AG09309 (cell line): Measurements from ENCODE around the gene MIXL1.
"Not testable (repeated sequence)": the region's sequence is repeated elsewhere in the genome, so short reads cannot be mapped to it uniquely, and the experiment has no call there.

ENCODE experiments used
- DNase-seq: peaks from one replicate; pipeline ENCODE4 v3.0.0-alpha.2; 2010; ENCODE audit warnings: low read depth
- H3K4me3 ChIP-seq: 2 replicates; pipeline ENCODE4 v1.5.1; 2011; ENCODE audit warnings: mild to moderate bottlenecking, low read depth, low read length, moderate library complexity; ENCODE audit not compliant: control insufficient read depth
- TF ChIP-seq, protein P1 (sequence below): IDR thresholded peaks from 2 replicates; pipeline ENCODE4 v1.5.1; 2011; ENCODE audit warnings: mild to moderate bottlenecking, low read depth, low read length, inconsistent platforms; ENCODE audit not compliant: insufficient read depth, control insufficient read depth; ENCODE audit errors: missing control alignments

The MIXL1 gene

DNA sequence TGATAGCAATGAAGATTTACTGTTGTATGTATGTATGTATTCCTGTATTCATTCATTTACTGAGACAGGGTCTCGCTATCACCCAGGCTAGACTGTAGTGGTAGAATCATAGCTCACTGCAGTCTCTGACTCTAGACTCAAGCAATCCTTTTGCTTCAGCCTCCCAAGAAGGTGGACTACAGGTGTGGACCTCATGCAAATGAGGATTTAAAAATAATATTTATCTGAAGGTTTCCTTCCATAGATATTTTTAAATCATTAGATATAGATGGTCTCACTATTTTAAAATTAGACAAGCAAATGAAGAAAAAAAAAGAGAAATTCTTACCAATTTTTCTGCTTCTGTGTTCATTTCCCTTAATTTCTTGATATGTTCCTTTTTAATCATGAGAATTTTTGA lies 27.0 kb downstream of the MIXL1 start:
- TF ChIP-seq, protein P1, sequence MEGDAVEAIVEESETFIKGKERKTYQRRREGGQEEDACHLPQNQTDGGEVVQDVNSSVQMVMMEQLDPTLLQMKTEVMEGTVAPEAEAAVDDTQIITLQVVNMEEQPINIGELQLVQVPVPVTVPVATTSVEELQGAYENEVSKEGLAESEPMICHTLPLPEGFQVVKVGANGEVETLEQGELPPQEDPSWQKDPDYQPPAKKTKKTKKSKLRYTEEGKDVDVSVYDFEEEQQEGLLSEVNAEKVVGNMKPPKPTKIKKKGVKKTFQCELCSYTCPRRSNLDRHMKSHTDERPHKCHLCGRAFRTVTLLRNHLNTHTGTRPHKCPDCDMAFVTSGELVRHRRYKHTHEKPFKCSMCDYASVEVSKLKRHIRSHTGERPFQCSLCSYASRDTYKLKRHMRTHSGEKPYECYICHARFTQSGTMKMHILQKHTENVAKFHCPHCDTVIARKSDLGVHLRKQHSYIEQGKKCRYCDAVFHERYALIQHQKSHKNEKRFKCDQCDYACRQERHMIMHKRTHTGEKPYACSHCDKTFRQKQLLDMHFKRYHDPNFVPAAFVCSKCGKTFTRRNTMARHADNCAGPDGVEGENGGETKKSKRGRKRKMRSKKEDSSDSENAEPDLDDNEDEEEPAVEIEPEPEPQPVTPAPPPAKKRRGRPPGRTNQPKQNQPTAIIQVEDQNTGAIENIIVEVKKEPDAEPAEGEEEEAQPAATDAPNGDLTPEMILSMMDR: no peak
- no peak overlapping the region for H3K4me3 ChIP-seq
- no peak for DNase-seq

DNA sequence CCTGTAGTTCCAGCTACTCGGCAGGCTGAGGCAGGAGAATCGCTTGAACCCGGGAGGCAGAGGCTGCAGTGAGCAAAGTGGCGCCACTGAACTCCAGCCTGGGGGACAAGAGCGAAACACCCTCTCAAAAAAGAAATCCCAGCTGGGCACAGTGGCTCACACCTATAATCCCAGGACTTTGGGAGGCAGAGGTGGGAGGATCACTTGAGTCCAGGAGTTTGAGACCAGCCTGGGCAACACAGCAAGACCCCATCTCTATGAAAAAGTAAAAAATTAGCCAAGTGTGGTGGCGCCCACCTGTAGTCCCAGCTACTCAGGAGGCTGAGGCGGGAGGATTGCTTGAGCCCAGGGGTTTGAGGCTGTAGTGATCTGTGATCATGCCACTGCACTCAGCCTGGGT lies 29.4 kb downstream of the MIXL1 start:
- not testable (repeated sequence) for DNase-seq, H3K4me3 ChIP-seq

DNA sequence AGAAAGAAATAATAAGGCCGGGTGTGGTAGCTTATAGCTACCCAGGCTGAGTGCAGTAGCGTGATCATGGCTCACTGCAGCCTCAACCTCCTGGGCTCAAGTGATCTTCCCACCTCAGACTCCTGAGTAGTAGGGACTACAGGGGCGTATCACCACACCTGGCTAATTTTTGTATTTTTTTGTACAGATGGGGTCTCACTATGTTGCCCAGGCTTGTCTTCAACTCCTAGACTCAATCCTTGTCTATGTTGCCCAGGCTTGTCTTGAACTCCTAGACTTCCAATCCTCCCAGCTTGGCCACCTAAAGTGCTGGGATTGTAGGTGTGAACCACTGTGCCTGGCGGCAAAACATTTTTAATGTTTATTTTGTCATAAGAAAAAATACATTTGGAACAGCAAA lies 30.5 kb downstream of the MIXL1 start:
- no peak for DNase-seq
- TF ChIP-seq, protein P1: no peak
- no peak overlapping the region for H3K4me3 ChIP-seq

DNA sequence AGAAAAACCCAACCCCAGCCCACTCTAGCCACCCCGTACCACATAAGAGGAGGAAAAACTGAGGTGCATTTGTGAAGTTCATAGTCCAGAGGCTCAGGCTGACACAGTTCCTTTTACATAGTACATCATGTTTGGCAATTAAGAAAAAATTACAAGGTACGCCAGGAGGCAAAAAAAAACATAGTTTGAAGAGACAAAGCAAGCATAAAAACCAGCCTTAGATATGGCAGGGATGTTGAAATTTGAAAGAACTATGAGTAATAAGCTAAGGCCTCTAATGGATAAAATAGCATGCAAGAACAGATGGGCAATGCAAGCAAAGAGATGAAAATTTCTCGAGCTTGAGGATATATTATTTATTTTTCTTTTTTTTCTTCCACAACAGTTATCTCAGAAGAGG lies 31.9 kb downstream of the MIXL1 start:
- peak; percentile 16 for DNase-seq
- H3K4me3 ChIP-seq: no peak overlapping the region
- TF ChIP-seq, protein P1: no peak

GRCh38 chr1:226261818-226262217 lies 38.4 kb downstream of the MIXL1 start:
- no peak for DNase-seq
- TF ChIP-seq, protein P1: no peak

GRCh38 chr1:226268421-226269124 lies 45.1 kb downstream of the MIXL1 start:
- DNase-seq: peak; percentile 13
- no peak overlapping the region for H3K4me3 ChIP-seq
- TF ChIP-seq, protein P1: no peak

More at GRCh38 chr1:226261818-226262217, 38.4 kb downstream of the MIXL1 start:
- no peak overlapping the region for H3K4me3 ChIP-seq

GRCh38 chr1:226272233-226272902 lies 48.9 kb downstream of the MIXL1 start:
- not testable (repeated sequence) for DNase-seq, H3K4me3 ChIP-seq
